Measurements from ENCODE around the gene PRDM16. TPM values are rescaled to one million over a fixed set of nuclear protein-coding genes. Genes with fewer than 3 reads are reported as not detected.

Gene PRDM16
- total RNA-seq, 4 donors from 2014 or later, result 0.08 to 0.19 (median 0.12) TPM

DNA sequence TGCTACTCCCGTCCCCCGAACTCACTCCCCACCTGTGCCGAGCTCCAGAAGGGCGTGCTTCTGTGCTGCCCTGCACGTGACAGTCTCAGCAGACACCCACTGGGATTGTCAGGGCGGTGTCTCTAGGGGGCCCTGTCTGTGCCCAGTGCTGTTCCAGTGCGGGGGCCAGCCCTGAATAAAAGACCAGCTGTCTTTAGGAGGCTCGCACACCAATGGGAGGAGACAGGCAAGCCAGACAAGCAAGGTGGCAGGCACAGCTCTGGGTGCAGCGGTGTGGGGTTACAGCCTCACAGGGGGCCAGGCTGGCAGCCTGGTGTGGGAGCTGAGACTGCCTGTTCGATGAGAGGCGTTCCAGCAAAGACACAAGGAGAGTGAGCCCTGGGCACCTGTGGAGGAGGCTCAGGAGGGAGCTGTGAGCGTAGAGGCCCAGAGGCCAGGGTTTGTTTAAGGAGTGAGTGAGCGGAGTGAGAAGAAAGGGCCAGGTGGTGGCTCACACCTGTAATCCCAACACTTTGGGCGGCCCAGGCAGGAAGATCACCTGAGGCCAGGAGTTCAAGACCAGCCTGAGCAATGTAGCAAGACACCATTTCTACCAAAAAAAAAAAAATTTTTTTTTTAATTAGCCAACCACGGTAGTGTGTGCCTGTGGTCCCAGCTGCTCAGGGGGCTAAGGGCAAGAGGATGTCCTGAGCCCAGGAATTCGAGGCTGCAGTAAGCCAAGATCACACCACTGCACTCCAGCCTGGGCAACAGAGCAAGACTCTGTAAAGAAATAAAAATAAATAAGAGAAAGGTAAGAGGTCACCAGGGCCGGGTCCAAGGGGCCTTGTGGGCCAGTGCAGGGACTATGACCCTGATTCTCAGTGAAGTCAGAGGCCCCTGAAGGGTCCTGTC, 337.2 kb downstream of the PRDM16 start:
- Histone ChIP-seq H3K4me3 (no peak overlapping the region), H3K27me3 (peaks cover 0 to 80% (median 0%) of the 10 kb centered on the region in 4 donors), H3K27ac (no peak overlapping the region), H3K4me1 (peaks cover 0 to 19% (median 6%) of the 10 kb centered on the region in 3 donors), H3K9me3 (no peaks in the 10 kb centered on the region), H3K36me3 (no peaks in the 10 kb centered on the region)
- no peak for DNase-seq
- WGBS, 2 donors, result 68 to 73% methylated on average over 12 to 13 of the region's 17 CpGs
- TF ChIP-seq POLR2A (IDR thresholded peaks at IDR 0.05), result no peak
- intact Hi-C loops (cut with DNase I), result no loop called here

DNA sequence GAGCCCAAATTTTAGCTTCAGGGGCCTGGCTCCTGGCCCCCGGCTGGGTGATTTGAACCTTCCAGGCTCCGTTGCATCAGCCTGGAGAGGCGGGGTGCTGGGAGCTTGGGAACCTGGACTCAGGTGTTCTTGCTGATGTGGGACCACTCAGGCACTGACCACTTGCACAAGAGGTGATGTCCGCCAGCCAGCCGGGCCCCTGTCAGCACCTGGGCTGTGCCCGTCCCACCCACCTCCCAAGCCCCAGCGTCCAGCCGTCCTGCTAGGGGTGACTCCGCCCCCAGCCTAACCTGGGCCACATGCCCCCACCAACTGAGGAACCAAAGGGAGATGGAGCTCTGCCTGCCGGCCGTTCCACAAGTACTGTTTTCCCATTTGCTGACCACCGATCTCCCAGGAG, 338.0 kb downstream of the PRDM16 start:
- peaks cover 0 to 88% (median 0%) of the 10 kb centered on the region in 4 donors for H3K27me3 ChIP-seq
- no peak for TF ChIP-seq POLR2A (IDR thresholded peaks at IDR 0.05)
- TF ChIP-seq, protein P1, sequence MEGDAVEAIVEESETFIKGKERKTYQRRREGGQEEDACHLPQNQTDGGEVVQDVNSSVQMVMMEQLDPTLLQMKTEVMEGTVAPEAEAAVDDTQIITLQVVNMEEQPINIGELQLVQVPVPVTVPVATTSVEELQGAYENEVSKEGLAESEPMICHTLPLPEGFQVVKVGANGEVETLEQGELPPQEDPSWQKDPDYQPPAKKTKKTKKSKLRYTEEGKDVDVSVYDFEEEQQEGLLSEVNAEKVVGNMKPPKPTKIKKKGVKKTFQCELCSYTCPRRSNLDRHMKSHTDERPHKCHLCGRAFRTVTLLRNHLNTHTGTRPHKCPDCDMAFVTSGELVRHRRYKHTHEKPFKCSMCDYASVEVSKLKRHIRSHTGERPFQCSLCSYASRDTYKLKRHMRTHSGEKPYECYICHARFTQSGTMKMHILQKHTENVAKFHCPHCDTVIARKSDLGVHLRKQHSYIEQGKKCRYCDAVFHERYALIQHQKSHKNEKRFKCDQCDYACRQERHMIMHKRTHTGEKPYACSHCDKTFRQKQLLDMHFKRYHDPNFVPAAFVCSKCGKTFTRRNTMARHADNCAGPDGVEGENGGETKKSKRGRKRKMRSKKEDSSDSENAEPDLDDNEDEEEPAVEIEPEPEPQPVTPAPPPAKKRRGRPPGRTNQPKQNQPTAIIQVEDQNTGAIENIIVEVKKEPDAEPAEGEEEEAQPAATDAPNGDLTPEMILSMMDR (IDR thresholded peaks at IDR 0.05), result no peak
- H3K4me3 ChIP-seq, result no peak overlapping the region
- peaks cover 0 to 15% (median 6%) of the 10 kb centered on the region in 3 donors for H3K4me1 ChIP-seq
- intact Hi-C loops (cut with DNase I), result no loop called here
- DNase-seq, result no peak
- 73% methylated on average over 2 of the region's 12 CpGs; no CpG with 5 or more reads in 1 of the 2 donors for WGBS, 2 donors
- no peaks in the 10 kb centered on the region for H3K36me3 ChIP-seq
- H3K9me3 ChIP-seq, result no peaks in the 10 kb centered on the region
- no peak overlapping the region for H3K27ac ChIP-seq

DNA sequence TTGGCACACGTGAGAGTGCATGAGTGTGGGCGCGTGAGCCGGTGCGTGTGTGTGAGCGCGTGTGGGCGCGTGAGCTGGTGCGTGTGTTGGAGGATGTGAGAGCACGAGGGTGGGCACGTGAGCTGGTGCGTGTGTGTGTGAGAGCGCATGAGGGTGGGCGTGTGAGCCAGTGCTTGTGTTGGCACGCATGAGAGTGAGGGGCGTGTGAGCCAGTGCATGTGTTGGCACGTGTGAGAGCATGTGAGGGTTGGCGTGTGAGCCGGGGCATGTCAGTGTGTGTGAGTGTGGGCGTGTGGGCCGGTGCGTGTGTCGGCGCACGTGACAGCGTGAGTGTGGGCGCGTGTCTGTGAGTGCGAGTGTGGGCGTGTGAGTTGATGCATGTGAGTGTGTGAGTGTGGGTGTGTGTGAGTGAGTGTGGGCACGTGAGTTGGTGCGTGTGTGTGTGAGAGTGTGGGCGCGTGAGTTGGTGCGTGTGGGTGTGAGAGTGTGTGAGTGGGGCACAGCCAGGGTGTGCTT, 339.8 kb downstream of the PRDM16 start:
- Histone ChIP-seq H3K9me3 (no peaks in the 10 kb centered on the region), H3K27me3 (peaks cover 0 to 92% (median 0%) of the 10 kb centered on the region in 4 donors), H3K27ac (no peak overlapping the region), H3K36me3 (no peaks in the 10 kb centered on the region), H3K4me3 (no peak overlapping the region), H3K4me1 (peaks cover 0 to 7% (median 0%) of the 10 kb centered on the region in 3 donors)
- DNase-seq, result no peak
- 80 to 87% methylated on average over 36 of the region's 36 CpGs for WGBS, 2 donors
- intact Hi-C loops (cut with DNase I), result no loop called here
- no peak for TF ChIP-seq POLR2A (IDR thresholded peaks at IDR 0.05)
- TF ChIP-seq, protein P1 (IDR thresholded peaks at IDR 0.05), result no peak

DNA sequence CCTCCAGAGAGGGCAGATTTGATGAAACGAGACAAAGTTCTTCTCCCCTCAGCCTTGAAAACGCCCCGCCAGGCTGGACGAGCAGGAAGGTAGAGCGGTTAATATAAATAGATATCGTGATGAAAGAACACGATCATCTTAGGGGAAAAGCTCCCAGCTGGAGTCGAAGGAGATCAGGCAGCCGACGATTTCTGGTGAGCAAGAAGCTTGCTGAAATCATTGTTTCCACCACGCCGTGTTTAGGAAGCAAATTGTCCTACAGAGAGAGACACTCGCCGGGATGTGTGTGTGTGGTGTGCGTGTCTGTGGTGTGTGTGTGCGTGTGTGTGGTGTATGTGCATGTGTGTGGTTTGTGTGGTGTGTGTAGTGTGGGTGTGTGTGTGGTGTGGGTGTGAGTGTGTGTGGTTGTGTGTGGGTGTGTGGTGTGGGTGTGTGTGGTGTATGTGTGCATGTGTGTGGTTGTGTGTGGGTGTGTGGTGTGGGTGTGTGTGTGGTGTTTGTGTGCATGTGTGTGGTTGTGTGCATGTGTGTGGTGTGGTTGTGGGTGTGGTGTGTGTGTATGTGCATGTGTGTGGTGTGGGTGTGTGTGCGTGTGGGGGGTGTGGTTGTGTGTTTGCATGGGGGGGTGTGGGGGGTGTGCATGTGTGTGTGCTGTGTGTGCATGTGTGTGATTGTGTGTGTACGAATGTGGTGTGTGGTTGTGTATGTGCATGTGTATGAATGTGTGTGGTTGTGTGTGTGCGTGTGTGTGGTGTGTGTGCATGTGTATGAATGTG, 340.6 kb downstream of the PRDM16 start:
- whole genome bisulfite sequencing, 2 donors, result 68 to 76% methylated on average over 15 to 19 of the region's 19 CpGs
- TF ChIP-seq POLR2A (IDR thresholded peaks at IDR 0.05), result no peak
- TF ChIP-seq, protein P1 (IDR thresholded peaks at IDR 0.05), result no peak
- DNase-seq, result no peak
- Histone ChIP-seq H3K4me1 (peaks cover 0 to 7% (median 0%) of the 10 kb centered on the region in 3 donors), H3K9me3 (no peaks in the 10 kb centered on the region), H3K27ac (no peak overlapping the region), H3K4me3 (no peak overlapping the region), H3K27me3 (peaks cover 0 to 96% (median 0%) of the 10 kb centered on the region in 4 donors), H3K36me3 (no peaks in the 10 kb centered on the region)
- intact Hi-C loops (cut with DNase I), result no loop called here

DNA sequence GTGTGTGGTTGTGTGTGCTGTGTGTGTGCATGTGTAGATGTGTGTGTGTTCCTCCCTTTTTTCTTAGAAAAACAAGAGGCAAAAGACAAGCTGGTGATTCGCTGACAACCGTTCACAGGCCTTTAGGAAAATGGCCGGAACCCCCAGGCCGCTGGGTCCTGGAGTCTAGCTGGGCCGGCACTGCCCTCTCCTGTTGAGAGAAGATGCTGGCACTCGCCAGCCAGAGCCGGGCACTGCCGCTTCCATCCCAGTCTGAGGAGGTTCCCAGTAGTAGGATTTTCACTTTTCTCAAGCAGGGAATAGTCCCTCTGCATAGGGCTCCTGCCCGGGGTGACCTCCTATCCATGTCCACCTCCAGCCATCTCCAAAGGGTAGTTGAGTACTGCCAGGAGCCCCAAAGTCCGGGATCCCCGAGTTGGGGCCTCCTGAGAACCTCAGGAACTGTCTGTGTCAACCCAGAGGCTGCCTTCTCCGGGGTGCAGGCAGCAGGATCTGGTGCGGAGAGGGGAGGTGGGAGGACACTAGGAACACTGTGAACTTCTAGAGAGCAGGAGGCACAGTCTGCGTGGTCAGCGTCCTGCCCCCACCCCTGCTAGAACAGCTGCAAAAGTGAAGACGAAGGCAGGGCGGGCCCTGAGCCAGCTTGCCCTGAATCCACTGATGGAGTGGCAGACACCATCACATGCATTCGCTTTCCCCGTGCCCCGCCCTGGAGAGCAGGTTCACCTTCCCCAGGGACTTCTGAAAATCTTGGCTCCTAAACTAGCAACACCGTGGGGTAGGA, 341.3 kb downstream of the PRDM16 start:
- 5 to 44% methylated on average over 3 to 9 of the region's 21 CpGs for whole genome bisulfite sequencing, 2 donors
- Histone ChIP-seq H3K4me3 (no peak overlapping the region), H3K27me3 (peaks cover 0 to 96% (median 0%) of the 10 kb centered on the region in 4 donors), H3K27ac (no peak overlapping the region), H3K4me1 (peaks cover 0 to 6% (median 0%) of the 10 kb centered on the region in 3 donors), H3K36me3 (no peaks in the 10 kb centered on the region), H3K9me3 (no peaks in the 10 kb centered on the region)
- intact Hi-C loops (cut with DNase I), result no loop called here
- TF ChIP-seq, protein P1 (IDR thresholded peaks at IDR 0.05), result peak in 5 of 6 experiments; percentile 42 to 61 (median 48)
- no peak for TF ChIP-seq POLR2A (IDR thresholded peaks at IDR 0.05)
- DNase-seq, result no peak
